ENCODE measurements around the gene CRYBG1. TPM values are rescaled to one million over a fixed set of nuclear protein-coding genes. Genes with fewer than 3 reads are reported as not detected.

CRYBG1 gene
- total RNA-seq, 1 donor = 105 TPM

DNA sequence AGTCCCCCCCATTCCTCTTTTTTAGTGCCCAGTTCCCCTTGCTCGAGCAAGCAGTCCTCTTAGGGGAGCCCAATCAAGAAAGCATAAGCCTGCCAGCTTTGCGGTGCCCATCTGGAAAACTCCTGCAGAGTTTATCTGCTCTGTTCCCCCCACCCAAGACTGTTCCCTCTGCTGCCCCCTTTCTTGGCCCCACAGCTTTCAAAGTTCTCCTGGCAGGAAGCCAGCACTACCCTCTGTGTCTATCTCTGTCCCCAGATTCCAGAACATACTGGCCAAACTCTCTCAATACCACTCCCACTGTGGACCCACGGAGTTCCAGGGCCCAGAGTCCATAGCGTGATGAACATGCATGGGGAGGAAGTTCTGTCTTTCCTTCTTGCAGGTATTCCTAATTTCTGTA, 55.4 kb downstream of the CRYBG1 start:
- no peak for TF ChIP-seq CTCF (IDR thresholded peaks at IDR 0.05; ENCODE audit: insufficient read depth, low read length)
- no peak for DNase-seq (ENCODE audit: low read depth)
- H3K4me3 ChIP-seq (ENCODE audit: low read depth, low read length) = no peak overlapping the region

DNA sequence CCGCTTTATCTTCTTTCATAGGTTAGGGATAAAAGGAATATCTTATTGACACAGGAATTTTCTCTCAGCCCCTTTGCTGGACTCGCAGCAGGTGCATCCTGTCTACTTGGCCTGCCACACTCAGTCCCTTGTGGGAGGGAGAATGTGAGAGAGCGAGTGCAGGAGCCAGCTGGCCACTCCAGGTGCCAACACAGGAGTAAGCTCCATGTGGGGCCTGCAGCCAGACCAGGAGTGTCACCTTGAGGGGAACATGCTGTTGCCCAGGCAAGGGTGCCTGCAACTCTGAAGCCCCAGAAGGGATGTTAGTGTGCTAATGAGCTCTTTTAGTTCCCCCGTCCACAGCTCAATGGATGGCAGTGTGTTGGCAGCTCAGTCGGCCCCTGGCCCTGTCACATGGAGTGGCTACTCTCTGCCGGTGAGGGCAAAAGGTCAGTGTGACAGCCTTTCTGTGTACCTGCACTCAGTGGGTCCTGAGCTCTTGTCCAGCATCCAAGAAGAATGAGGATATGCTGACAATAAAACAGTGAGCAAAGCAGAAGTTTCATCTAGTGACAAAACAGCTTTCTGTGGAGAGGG, 57.1 kb downstream of the CRYBG1 start:
- no peak for TF ChIP-seq CTCF (IDR thresholded peaks at IDR 0.05; ENCODE audit: insufficient read depth, low read length)
- H3K4me3 ChIP-seq (ENCODE audit: low read depth, low read length) = no peak overlapping the region
- no peak for DNase-seq (ENCODE audit: low read depth)

DNA sequence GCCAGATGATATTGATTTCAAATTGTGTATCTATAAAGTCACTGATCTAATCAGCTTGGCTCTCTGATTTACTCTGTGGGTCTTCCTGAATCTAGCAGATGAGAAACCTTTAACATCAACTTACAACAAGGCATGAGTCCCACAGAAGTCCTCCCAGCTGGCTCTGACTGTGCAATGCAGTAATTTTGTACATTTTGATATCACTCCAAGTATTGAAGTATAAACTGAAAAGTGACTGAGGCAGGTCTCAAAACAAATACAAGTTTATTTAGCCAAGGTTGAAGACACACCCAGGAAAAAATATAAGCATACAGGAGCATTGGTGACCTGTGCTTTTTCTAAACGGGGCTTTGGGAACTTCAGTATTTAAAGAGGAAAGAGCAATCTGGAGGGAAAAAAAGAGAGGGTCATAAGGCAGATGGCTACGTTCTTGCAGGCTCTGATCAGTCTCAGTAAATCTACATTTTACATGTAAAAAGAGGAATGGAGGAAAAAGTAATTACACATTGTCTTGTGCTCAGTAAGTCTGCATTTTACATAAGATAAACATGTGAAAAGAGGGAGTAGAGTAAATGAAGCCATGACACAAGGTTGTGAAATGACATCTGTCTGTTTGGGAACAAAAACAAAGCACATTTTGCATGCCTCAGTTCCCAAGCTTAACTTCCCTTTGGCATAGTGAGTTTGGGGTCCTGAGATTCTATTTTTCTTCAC, 59.5 kb downstream of the CRYBG1 start:
- DNase-seq (ENCODE audit: low read depth) = no peak

DNA sequence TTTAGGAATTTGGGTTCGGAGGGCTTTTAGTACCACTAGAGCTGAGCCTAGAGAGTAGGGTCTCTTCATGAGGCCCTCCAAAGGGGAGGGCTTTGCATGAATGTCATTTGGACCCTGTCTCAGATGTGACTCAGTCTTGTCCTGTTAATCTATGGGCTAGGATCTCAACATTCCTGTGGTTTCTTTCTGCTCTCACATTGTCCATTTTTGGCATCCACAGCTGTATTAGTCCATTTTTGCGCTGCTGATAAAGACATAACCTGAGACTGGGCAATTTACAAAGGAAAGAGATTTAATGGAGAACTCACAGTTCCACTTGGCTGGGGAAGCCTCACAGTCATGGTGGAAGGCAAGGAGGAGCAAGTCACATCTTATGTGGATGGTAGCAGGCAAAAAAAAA, 61.0 kb downstream of the CRYBG1 start:
- no peak for TF ChIP-seq CTCF (IDR thresholded peaks at IDR 0.05; ENCODE audit: insufficient read depth, low read length)
- DNase-seq (ENCODE audit: low read depth) = peak; percentile 70
- no peak overlapping the region for H3K4me3 ChIP-seq (ENCODE audit: low read depth, low read length)

More for the DNA sequence above, 59.5 kb downstream of the CRYBG1 start:
- no peak overlapping the region for H3K4me3 ChIP-seq (ENCODE audit: low read depth, low read length)
- no peak for TF ChIP-seq CTCF (IDR thresholded peaks at IDR 0.05; ENCODE audit: insufficient read depth, low read length)

GRCh38 chr6:106422534-106422933, 62.0 kb downstream of the CRYBG1 start:
- no peak overlapping the region for H3K4me3 ChIP-seq (ENCODE audit: low read depth, low read length)
- no peak for TF ChIP-seq CTCF (IDR thresholded peaks at IDR 0.05; ENCODE audit: insufficient read depth, low read length)
- DNase-seq (ENCODE audit: low read depth) = peak; percentile 19

GRCh38 chr6:106425382-106425781, 64.9 kb downstream of the CRYBG1 start:
- no peak for DNase-seq (ENCODE audit: low read depth)
- no peak for TF ChIP-seq CTCF (IDR thresholded peaks at IDR 0.05; ENCODE audit: insufficient read depth, low read length)
- H3K4me3 ChIP-seq (ENCODE audit: low read depth, low read length) = no peak overlapping the region

Data from fibroblast of the aortic adventitia (primary cell).